ENCODE measurements around the gene CDC25B. TPM values are rescaled to one million over a fixed set of nuclear protein-coding genes. Genes with fewer than 3 reads are reported as not detected.
A peak's percentile ranks its signal among the peaks of the same experiment; 100 is the strongest.

Gene CDC25B
- total and polyA plus RNA-seq, 10 of the 15 experiments (the other 5 are each of a cell fraction or from before 2014, with no cell fraction given), result 4.6 to 58.8 (median 24.6) TPM

DNA sequence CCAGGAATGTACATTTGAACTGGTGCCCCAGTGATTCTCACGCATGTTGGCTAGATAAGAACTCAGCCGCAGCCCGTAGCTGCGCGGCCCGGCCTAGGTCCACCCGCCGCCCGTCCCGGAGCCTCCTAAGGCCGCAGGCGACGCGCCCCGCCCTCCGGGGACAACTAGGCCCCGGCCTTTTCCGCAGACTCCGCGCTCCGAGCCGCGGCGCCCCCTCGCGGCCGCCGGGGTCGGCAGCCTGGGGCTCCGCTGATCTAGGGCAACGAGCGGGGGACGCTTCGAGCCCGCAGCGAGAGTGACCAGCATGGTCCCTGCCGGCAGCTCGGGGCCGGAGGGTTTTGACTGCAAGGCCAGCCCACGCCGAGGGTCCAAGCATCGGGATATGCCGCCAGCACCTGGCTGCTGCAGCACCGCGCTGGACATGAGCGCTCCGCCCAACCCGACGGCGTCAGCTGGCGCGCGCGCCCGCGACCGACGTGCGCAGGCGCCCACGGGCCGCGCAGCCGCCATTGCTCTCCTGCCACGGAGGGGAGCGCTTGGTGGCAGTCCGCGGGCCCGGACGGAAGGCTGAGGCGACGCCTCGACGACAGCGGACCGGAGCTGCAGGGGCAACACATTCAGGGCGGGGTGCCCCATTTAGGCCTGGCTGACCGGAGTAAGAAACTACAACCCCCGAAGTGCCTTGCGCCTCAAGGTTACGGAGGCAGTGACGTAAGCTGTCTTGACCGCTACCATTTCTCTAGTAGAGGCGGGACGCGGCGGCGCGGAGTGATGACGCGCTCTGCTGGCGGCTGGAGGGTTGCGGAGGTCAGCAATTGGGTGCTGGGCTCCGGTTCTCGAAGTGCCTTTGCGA, 24.2 kb downstream of the CDC25B start, which contains the start of gene AP5S1 (continued):
- no peak for TF ChIP-seq CEBPB (IDR thresholded peaks at IDR 0.05; ENCODE audit: borderline replicate concordance in 1 of 2, low read depth in 2 of 2, low read length in 2 of 2)
- TF ChIP-seq SMAD1 (IDR thresholded peaks at IDR 0.05; ENCODE audit: low read depth, partially characterized antibody), result no peak
- TF ChIP-seq, protein P1, sequence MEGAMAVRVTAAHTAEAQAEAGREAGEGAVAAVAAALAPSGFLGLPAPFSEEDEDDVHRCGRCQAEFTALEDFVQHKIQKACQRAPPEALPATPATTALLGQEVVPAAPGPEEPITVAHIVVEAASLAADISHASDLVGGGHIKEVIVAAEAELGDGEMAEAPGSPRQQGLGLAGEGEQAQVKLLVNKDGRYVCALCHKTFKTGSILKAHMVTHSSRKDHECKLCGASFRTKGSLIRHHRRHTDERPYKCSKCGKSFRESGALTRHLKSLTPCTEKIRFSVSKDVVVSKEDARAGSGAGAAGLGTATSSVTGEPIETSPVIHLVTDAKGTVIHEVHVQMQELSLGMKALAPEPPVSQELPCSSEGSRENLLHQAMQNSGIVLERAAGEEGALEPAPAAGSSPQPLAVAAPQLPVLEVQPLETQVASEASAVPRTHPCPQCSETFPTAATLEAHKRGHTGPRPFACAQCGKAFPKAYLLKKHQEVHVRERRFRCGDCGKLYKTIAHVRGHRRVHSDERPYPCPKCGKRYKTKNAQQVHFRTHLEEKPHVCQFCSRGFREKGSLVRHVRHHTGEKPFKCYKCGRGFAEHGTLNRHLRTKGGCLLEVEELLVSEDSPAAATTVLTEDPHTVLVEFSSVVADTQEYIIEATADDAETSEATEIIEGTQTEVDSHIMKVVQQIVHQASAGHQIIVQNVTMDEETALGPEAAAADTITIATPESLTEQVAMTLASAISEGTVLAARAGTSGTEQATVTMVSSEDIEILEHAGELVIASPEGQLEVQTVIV (IDR thresholded peaks at IDR 0.05; ENCODE audit: borderline replicate concordance, partially characterized antibody), result no peak
- TF ChIP-seq GABPA (IDR thresholded peaks at IDR 0.05; ENCODE audit: low read depth), result no peak
- TF ChIP-seq SP1 (IDR thresholded peaks at IDR 0.05; ENCODE audit: low read depth, low read length), result peak; percentile 19
- TF ChIP-seq, protein P2, sequence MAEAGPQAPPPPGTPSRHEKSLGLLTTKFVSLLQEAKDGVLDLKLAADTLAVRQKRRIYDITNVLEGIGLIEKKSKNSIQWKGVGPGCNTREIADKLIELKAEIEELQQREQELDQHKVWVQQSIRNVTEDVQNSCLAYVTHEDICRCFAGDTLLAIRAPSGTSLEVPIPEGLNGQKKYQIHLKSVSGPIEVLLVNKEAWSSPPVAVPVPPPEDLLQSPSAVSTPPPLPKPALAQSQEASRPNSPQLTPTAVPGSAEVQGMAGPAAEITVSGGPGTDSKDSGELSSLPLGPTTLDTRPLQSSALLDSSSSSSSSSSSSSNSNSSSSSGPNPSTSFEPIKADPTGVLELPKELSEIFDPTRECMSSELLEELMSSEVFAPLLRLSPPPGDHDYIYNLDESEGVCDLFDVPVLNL (IDR thresholded peaks at IDR 0.05; ENCODE audit: low read depth, low read length), result no peak; the same call in 1 of the 2 replicates
- TF ChIP-seq, protein P3, sequence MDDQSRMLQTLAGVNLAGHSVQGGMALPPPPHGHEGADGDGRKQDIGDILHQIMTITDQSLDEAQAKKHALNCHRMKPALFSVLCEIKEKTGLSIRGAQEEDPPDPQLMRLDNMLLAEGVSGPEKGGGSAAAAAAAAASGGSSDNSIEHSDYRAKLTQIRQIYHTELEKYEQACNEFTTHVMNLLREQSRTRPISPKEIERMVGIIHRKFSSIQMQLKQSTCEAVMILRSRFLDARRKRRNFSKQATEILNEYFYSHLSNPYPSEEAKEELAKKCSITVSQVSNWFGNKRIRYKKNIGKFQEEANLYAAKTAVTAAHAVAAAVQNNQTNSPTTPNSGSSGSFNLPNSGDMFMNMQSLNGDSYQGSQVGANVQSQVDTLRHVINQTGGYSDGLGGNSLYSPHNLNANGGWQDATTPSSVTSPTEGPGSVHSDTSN (IDR thresholded peaks at IDR 0.05; ENCODE audit: insufficient replicate concordance, low read depth, low read length), result no peak
- no peak for TF ChIP-seq SUZ12 (IDR thresholded peaks at IDR 0.05; ENCODE audit: unreplicated experiment)
- peak; percentile 90; the same call in 1 of the 2 replicates for TF ChIP-seq PML (IDR thresholded peaks at IDR 0.05; ENCODE audit: low read length)
- no peak for TF ChIP-seq SPI1 (IDR thresholded peaks at IDR 0.05; ENCODE audit: borderline replicate concordance, insufficient read depth, low read depth, low read length)
- TF ChIP-seq NR2C2 (IDR thresholded peaks at IDR 0.05; ENCODE audit: borderline replicate concordance, control insufficient read depth, insufficient read length, low read depth), result no peak
- TF ChIP-seq SMC3 (IDR thresholded peaks at IDR 0.05; ENCODE audit: borderline replicate concordance, low read length), result peak; percentile 69
- TF ChIP-seq PAX8 (IDR thresholded peaks at IDR 0.05), result no peak
- TF ChIP-seq RELA (IDR thresholded peaks at IDR 0.05; ENCODE audit: borderline replicate concordance, partially characterized antibody), result no peak
- TF ChIP-seq, protein P4, sequence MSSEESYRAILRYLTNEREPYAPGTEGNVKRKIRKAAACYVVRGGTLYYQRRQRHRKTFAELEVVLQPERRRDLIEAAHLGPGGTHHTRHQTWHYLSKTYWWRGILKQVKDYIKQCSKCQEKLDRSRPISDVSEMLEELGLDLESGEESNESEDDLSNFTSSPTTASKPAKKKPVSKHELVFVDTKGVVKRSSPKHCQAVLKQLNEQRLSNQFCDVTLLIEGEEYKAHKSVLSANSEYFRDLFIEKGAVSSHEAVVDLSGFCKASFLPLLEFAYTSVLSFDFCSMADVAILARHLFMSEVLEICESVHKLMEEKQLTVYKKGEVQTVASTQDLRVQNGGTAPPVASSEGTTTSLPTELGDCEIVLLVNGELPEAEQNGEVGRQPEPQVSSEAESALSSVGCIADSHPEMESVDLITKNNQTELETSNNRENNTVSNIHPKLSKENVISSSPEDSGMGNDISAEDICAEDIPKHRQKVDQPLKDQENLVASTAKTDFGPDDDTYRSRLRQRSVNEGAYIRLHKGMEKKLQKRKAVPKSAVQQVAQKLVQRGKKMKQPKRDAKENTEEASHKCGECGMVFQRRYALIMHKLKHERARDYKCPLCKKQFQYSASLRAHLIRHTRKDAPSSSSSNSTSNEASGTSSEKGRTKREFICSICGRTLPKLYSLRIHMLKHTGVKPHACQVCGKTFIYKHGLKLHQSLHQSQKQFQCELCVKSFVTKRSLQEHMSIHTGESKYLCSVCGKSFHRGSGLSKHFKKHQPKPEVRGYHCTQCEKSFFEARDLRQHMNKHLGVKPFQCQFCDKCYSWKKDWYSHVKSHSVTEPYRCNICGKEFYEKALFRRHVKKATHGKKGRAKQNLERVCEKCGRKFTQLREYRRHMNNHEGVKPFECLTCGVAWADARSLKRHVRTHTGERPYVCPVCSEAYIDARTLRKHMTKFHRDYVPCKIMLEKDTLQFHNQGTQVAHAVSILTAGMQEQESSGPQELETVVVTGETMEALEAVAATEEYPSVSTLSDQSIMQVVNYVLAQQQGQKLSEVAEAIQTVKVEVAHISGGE (CRISPR knock-in tag; IDR thresholded peaks at IDR 0.05), result no peak
- TF ChIP-seq TCF7 (IDR thresholded peaks at IDR 0.05; ENCODE audit: borderline replicate concordance), result no peak
- 0 out of 2 replicates have a peak, but pooled peaks have one; percentile 68 for TF ChIP-seq CBX5 (IDR thresholded peaks at IDR 0.05; ENCODE audit: low read depth)
- no peak for TF ChIP-seq BCL11A (IDR thresholded peaks at IDR 0.05; ENCODE audit: low read depth, low read length)
- TF ChIP-seq ZNF24 (IDR thresholded peaks at IDR 0.05), result no peak; the same call in 1 of the 2 replicates
- no peak for TF ChIP-seq ZNF274 (IDR thresholded peaks at IDR 0.05; ENCODE audit: insufficient read depth, insufficient read length)
- peak; percentile 22; the same call in 1 of the 2 replicates for TF ChIP-seq PAX5 (IDR thresholded peaks at IDR 0.05; ENCODE audit: borderline replicate concordance, low read depth, low read length)
- no peak for TF ChIP-seq POU2F2 (IDR thresholded peaks at IDR 0.05; ENCODE audit: borderline replicate concordance, low read depth, low read length)

Measured in GM12878 (cell line).